OCI-LY1 (cell line): ENCODE results near the gene SYDE2.

Experiments
- CTCF ChIP-seq: fragments of 200-600 bp; sonication (generic), shearing (Covaris generic); IDR thresholded peaks from 2 replicates; pipeline ENCODE4 v1.5.1; 2017; ENCODE audit warnings: mild to moderate bottlenecking, antibody characterized with exemption, low read length, moderate library complexity, mixed read lengths
- EZH2 ChIP-seq: fragments of 200-600 bp; sonication (generic), shearing (Covaris generic); IDR thresholded peaks from 2 replicates; pipeline ENCODE4 v1.8.0; 2017; ENCODE audit warnings: borderline replicate concordance, mixed run types, mild to moderate bottlenecking, antibody characterized with exemption, low read length, moderate library complexity, mixed read lengths

DNA sequence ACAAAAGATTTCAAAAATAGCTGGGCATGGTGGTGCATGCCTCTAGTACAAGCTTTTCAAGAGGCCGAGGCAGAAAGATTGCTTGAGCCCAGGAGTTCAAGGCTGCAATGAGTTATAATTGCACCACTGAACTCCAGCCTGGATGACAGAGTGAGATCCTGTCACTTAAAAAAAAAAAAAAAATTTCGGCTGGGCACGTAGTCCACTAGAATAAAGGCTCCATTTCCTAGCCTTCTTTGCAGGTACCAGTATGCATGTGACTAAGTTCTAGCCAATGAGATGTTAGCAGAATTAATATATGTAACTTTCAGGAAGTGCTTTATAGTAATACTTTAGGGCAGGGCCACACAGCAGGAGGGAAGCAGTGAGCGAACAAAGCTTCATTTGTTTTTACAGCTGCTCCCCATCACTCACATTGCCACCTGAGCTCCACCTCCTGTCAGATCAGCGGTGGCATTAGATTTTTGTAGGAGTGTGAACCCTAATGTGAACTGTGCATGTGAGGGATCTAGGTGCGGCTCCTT lies 28.8 kb upstream of the SYDE2 start:
- no peak for TF ChIP-seq CTCF
- no peak for TF ChIP-seq EZH2
